ENCODE measurements around the gene TCTA.
A peak's percentile ranks its signal among the peaks of the same experiment; 100 is the strongest.
"Not testable (repeated sequence)": the region's sequence is repeated elsewhere in the genome, so short reads cannot be mapped to it uniquely, and the experiment has no call there.

TCTA gene

GRCh38 chr3:49411968-49412631, at the start of gene TCTA, which contains the start of gene RHOA:
TCTA (plus strand) TSS chr3:49412423; CDS start chr3:49412427, 4 bp downstream.
RHOA (minus strand) TSS chr3:49411976; CDS start chr3:49375589, 36,387 bp downstream.
- DNase-seq: peak; percentile 100

- no peak for DNase-seq
These were observed 49.7 kb upstream of the TCTA start for GRCh38 chr3:49362561-49362960.

- no peak for DNase-seq
These were observed 41.5 kb upstream of the TCTA start for GRCh38 chr3:49370585-49371290.

GRCh38 chr3:49371946-49372345, 40.3 kb upstream of the TCTA start:
- no peak for DNase-seq

- DNase-seq: peak; percentile 46
These were observed 34.7 kb upstream of the TCTA start for GRCh38 chr3:49377483-49377882.

- DNase-seq: no peak
These were observed 33.9 kb upstream of the TCTA start for GRCh38 chr3:49378249-49378895.

GRCh38 chr3:49383387-49383786, 28.8 kb upstream of the TCTA start:
- DNase-seq: no peak

GRCh38 chr3:49385617-49386016, 26.6 kb upstream of the TCTA start:
- DNase-seq: no peak

- no peak for DNase-seq
These were observed 26.0 kb upstream of the TCTA start for GRCh38 chr3:49386056-49386756.

GRCh38 chr3:49387721-49388120, 24.5 kb upstream of the TCTA start:
- DNase-seq: no peak

GRCh38 chr3:49388289-49388820, 23.9 kb upstream of the TCTA start:
- no peak for DNase-seq

- no peak for DNase-seq
These were observed 22.9 kb upstream of the TCTA start for GRCh38 chr3:49389297-49389696.

GRCh38 chr3:49391310-49391709, 20.9 kb upstream of the TCTA start:
- DNase-seq: not testable (repeated sequence)

GRCh38 chr3:49397470-49397869, 14.8 kb upstream of the TCTA start:
- no peak for DNase-seq

- no peak for DNase-seq
These were observed 12.8 kb upstream of the TCTA start for GRCh38 chr3:49399461-49399860.

- no peak for DNase-seq
These were observed 10.5 kb upstream of the TCTA start for GRCh38 chr3:49401766-49402165.

- no peak for DNase-seq
These were observed 8.3 kb upstream of the TCTA start for GRCh38 chr3:49403891-49404290.

- DNase-seq: not testable (repeated sequence)
These were observed 6.7 kb upstream of the TCTA start for GRCh38 chr3:49405570-49405969.

GRCh38 chr3:49406571-49407565, 5.4 kb upstream of the TCTA start:
- no peak for DNase-seq

GRCh38 chr3:49410066-49410845, 2.0 kb upstream of the TCTA start:
- no peak for DNase-seq

All from CD4-positive, alpha-beta T cell treated with Interleukin-15 for 1 hour (primary cell).